ENCODE results near the gene WDFY3.
"Not testable (repeated sequence)": the region's sequence is repeated elsewhere in the genome, so short reads cannot be mapped to it uniquely, and the experiment has no call there.

WDFY3 gene

GRCh38 chr4:84691170-84691691 is 275.3 kb downstream of the WDFY3 start:
- H3K27me3 ChIP-seq (ENCODE audit: control insufficient read depth, insufficient read depth, low read length), result no peaks in the 10 kb centered on the region
- no peak overlapping the region for H3K4me3 ChIP-seq (ENCODE audit: low read depth, low read length)
- H3K36me3 ChIP-seq (ENCODE audit: control insufficient read depth, insufficient read depth, low read length), result peaks cover 9% of the 10 kb centered on the region
- no peaks in the 10 kb centered on the region for H3K9me3 ChIP-seq (ENCODE audit: control insufficient read depth, insufficient read depth, low read length)
- no peak overlapping the region for H3K9ac ChIP-seq (ENCODE audit: low read depth, low read length)
- H3K4me1 ChIP-seq (ENCODE audit: control insufficient read depth, insufficient read depth, low read length), result no peaks in the 10 kb centered on the region

DNA sequence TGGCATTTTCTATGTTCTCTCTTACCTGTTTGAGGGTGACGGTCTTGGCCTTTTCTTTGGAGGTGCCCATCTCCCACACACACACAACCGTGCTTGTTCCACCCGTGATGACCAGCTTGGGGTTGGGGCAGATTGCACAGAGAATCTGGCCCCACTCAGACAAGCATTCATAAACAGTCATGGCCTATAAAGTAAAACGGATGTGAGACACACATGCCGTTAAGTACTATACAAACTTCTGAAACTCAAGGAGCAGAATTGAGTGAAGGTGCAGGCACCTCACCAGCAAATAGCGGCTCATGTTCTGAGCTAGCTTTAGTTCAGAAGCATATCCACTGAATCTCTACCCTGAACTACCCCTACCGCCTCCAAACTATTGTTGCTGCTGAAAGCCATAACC is 276.0 kb downstream of the WDFY3 start:
- H3K27me3 ChIP-seq (ENCODE audit: control insufficient read depth, insufficient read depth, low read length), result no peaks in the 10 kb centered on the region
- H3K36me3 ChIP-seq (ENCODE audit: control insufficient read depth, insufficient read depth, low read length), result peaks cover 4% of the 10 kb centered on the region
- H3K4me3 ChIP-seq (ENCODE audit: low read depth, low read length), result no peak overlapping the region
- no peaks in the 10 kb centered on the region for H3K9me3 ChIP-seq (ENCODE audit: control insufficient read depth, insufficient read depth, low read length)
- H3K4me1 ChIP-seq (ENCODE audit: control insufficient read depth, insufficient read depth, low read length), result no peaks in the 10 kb centered on the region
- no peak overlapping the region for H3K9ac ChIP-seq (ENCODE audit: low read depth, low read length)

DNA sequence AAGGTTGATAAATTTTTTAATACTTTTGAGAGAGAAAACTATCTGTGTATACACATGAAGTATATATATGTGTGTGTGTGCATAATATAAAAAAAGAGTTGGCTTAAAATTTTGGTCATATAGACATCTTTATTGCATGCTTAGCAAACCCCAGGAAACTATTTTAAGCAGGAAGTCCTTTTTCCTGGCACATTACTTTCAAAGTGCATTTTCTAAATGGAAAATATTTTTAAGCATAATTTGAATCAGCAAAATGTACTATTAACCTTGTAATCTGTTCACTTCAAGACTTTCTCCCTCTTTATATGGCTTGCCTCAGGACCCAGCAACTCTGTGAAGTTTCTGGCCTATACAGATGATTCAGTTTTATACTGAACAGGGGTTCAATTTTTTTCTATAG is 277.3 kb downstream of the WDFY3 start:
- Histone ChIP-seq H3K36me3 (ENCODE audit: control insufficient read depth, insufficient read depth, low read length) (peaks cover 3% of the 10 kb centered on the region), H3K4me1 (ENCODE audit: control insufficient read depth, insufficient read depth, low read length) (no peaks in the 10 kb centered on the region), H3K27me3 (ENCODE audit: control insufficient read depth, insufficient read depth, low read length) (no peaks in the 10 kb centered on the region), H3K9ac (ENCODE audit: low read depth, low read length) (no peak overlapping the region), H3K9me3 (ENCODE audit: control insufficient read depth, insufficient read depth, low read length) (no peaks in the 10 kb centered on the region), H3K4me3 (ENCODE audit: low read depth, low read length) (no peak overlapping the region)

- H3K27me3 ChIP-seq (ENCODE audit: control insufficient read depth, insufficient read depth, low read length), result no peaks in the 10 kb centered on the region
These were observed 277.9 kb downstream of the WDFY3 start for GRCh38 chr4:84688605-84689004.

DNA sequence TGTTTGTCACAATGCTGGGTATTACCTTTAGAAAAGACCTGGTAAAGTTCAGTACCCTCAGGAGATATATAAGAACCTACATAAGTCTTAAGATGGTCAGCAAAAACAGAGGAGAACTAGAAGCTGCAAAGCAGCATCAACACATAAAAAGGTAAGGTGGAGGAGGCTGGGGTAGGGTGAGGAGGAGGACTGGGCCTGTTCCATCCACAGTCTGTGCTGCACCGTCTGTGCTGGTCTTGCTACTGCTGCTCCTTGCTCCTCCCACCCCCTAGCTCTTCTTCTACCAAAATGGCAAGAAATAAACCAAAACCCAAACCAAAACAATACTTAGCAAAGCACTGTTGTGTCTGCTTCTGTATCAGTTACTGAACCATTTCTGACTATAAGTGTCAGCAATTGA is 281.4 kb downstream of the WDFY3 start:
- no peaks in the 10 kb centered on the region for H3K27me3 ChIP-seq (ENCODE audit: control insufficient read depth, insufficient read depth, low read length)
- no peaks in the 10 kb centered on the region for H3K9me3 ChIP-seq (ENCODE audit: control insufficient read depth, insufficient read depth, low read length)
- H3K4me1 ChIP-seq (ENCODE audit: control insufficient read depth, insufficient read depth, low read length), result no peaks in the 10 kb centered on the region
- H3K36me3 ChIP-seq (ENCODE audit: control insufficient read depth, insufficient read depth, low read length), result no peaks in the 10 kb centered on the region
- no peak overlapping the region for H3K4me3 ChIP-seq (ENCODE audit: low read depth, low read length)
- H3K9ac ChIP-seq (ENCODE audit: low read depth, low read length), result no peak overlapping the region

More at GRCh38 chr4:84688605-84689004, 277.9 kb downstream of the WDFY3 start:
- H3K9ac ChIP-seq (ENCODE audit: low read depth, low read length), result no peak overlapping the region
- no peak overlapping the region for H3K4me3 ChIP-seq (ENCODE audit: low read depth, low read length)
- no peaks in the 10 kb centered on the region for H3K4me1 ChIP-seq (ENCODE audit: control insufficient read depth, insufficient read depth, low read length)
- no peaks in the 10 kb centered on the region for H3K9me3 ChIP-seq (ENCODE audit: control insufficient read depth, insufficient read depth, low read length)
- peaks cover 2% of the 10 kb centered on the region for H3K36me3 ChIP-seq (ENCODE audit: control insufficient read depth, insufficient read depth, low read length)

- Histone ChIP-seq H3K9me3 (ENCODE audit: control insufficient read depth, insufficient read depth, low read length) (no peaks in the 10 kb centered on the region), H3K4me3 (ENCODE audit: low read depth, low read length) (no peak overlapping the region), H3K27me3 (ENCODE audit: control insufficient read depth, insufficient read depth, low read length) (no peaks in the 10 kb centered on the region), H3K36me3 (ENCODE audit: control insufficient read depth, insufficient read depth, low read length) (peaks cover 2% of the 10 kb centered on the region), H3K4me1 (ENCODE audit: control insufficient read depth, insufficient read depth, low read length) (no peaks in the 10 kb centered on the region), H3K9ac (ENCODE audit: low read depth, low read length) (no peak overlapping the region)
These were observed 282.1 kb downstream of the WDFY3 start for GRCh38 chr4:84684361-84684760.

GRCh38 chr4:84683064-84683850 is 283.2 kb downstream of the WDFY3 start:
- peaks cover 6% of the 10 kb centered on the region for H3K36me3 ChIP-seq (ENCODE audit: control insufficient read depth, insufficient read depth, low read length)

DNA sequence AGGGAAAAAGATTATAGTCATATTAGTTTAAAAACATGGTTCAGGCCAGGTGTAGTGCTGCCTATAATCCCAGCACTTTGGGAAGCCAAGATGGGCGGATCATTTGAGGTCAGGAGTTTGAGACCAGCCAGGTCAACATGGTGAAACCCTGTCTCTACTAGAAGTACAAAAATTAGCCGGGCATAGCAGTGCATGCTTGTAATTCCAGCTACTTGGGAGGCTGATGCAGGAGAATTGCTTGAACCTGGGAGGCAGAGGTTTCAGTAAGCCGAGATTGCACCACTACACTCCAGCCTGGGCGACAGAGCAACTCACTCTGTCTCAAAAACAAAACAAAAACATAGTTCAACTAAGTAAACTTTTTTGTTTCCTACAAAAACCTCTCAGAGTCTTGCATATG is 283.8 kb downstream of the WDFY3 start:
- H3K27me3 ChIP-seq (ENCODE audit: control insufficient read depth, insufficient read depth, low read length); H3K36me3 ChIP-seq (ENCODE audit: control insufficient read depth, insufficient read depth, low read length); H3K9ac ChIP-seq (ENCODE audit: low read depth, low read length); H3K9me3 ChIP-seq (ENCODE audit: control insufficient read depth, insufficient read depth, low read length); H3K4me3 ChIP-seq (ENCODE audit: low read depth, low read length); H3K4me1 ChIP-seq (ENCODE audit: control insufficient read depth, insufficient read depth, low read length): not testable (repeated sequence)

More at GRCh38 chr4:84683064-84683850, 283.2 kb downstream of the WDFY3 start:
- no peaks in the 10 kb centered on the region for H3K27me3 ChIP-seq (ENCODE audit: control insufficient read depth, insufficient read depth, low read length)
- H3K9me3 ChIP-seq (ENCODE audit: control insufficient read depth, insufficient read depth, low read length), result no peaks in the 10 kb centered on the region
- H3K4me1 ChIP-seq (ENCODE audit: control insufficient read depth, insufficient read depth, low read length), result no peaks in the 10 kb centered on the region
- no peak overlapping the region for H3K4me3 ChIP-seq (ENCODE audit: low read depth, low read length)
- no peak overlapping the region for H3K9ac ChIP-seq (ENCODE audit: low read depth, low read length)

GRCh38 chr4:84681486-84682274 is 284.8 kb downstream of the WDFY3 start:
- no peak overlapping the region for H3K4me3 ChIP-seq (ENCODE audit: low read depth, low read length)
- no peaks in the 10 kb centered on the region for H3K9me3 ChIP-seq (ENCODE audit: control insufficient read depth, insufficient read depth, low read length)
- peaks cover 13% of the 10 kb centered on the region for H3K36me3 ChIP-seq (ENCODE audit: control insufficient read depth, insufficient read depth, low read length)
- no peak overlapping the region for H3K9ac ChIP-seq (ENCODE audit: low read depth, low read length)
- H3K4me1 ChIP-seq (ENCODE audit: control insufficient read depth, insufficient read depth, low read length), result no peaks in the 10 kb centered on the region
- H3K27me3 ChIP-seq (ENCODE audit: control insufficient read depth, insufficient read depth, low read length), result no peaks in the 10 kb centered on the region

GRCh38 chr4:84680956-84681355 is 285.5 kb downstream of the WDFY3 start:
- Histone ChIP-seq H3K4me1 (ENCODE audit: control insufficient read depth, insufficient read depth, low read length) (no peaks in the 10 kb centered on the region), H3K9me3 (ENCODE audit: control insufficient read depth, insufficient read depth, low read length) (no peaks in the 10 kb centered on the region), H3K36me3 (ENCODE audit: control insufficient read depth, insufficient read depth, low read length) (peaks cover 14% of the 10 kb centered on the region), H3K27me3 (ENCODE audit: control insufficient read depth, insufficient read depth, low read length) (no peaks in the 10 kb centered on the region), H3K4me3 (ENCODE audit: low read depth, low read length) (no peak overlapping the region), H3K9ac (ENCODE audit: low read depth, low read length) (no peak overlapping the region)

DNA sequence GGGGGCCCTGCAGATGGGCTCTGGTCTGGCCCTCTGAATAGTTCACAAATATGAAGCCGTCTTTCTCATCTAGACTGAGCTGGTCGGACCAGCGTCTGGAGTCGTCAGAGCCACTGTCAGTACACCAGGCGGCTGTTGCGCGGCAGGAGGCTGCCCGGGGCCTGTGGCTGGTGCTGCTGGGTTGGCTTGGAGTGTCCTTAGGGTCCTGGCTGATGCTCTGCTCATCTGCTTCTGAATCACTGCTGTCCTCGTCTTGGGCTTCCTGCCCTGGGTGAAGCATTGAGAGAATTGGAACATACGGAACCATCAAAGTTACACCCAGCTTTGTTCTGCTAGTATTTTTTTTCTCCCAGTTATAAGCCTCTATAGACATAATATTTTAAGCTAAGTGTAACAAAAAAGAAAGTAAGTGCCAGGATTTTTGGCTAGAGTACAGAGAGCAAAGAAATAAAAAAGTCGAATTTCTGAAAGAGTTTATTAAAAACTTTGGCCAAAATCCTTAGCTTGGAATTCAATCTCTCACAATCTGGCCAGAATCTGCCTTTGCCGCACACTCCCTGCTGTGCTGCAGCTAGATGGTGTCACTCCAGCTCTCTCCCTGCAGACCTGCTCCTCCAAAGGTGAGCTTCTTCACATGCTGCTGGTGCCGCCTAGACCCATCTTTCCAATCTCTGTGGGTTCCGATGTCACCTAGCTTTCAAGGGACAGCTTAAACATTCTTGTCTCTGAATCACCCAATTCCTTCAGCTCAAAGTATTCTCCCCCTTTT is 287.3 kb downstream of the WDFY3 start:
- H3K36me3 ChIP-seq (ENCODE audit: control insufficient read depth, insufficient read depth, low read length), result peaks cover 16% of the 10 kb centered on the region

More for the DNA sequence above, 287.3 kb downstream of the WDFY3 start:
- H3K27me3 ChIP-seq (ENCODE audit: control insufficient read depth, insufficient read depth, low read length), result no peaks in the 10 kb centered on the region
- no peak overlapping the region for H3K4me3 ChIP-seq (ENCODE audit: low read depth, low read length)
- no peaks in the 10 kb centered on the region for H3K4me1 ChIP-seq (ENCODE audit: control insufficient read depth, insufficient read depth, low read length)
- H3K9me3 ChIP-seq (ENCODE audit: control insufficient read depth, insufficient read depth, low read length), result no peaks in the 10 kb centered on the region
- no peak overlapping the region for H3K9ac ChIP-seq (ENCODE audit: low read depth, low read length)
